Body of pancreas (tissue), 4 donors: ENCODE data around the gene LCP1. TPM values are rescaled to one million over a fixed set of nuclear protein-coding genes. Genes with fewer than 3 reads are reported as not detected.
A peak's percentile ranks its signal among the peaks of the same experiment; 100 is the strongest.

Source experiments
- ATAC-seq: fragments of 150-250 bp; one replicate; pipeline ENCODE4 v1.9.1; 2016
- DNase-seq, 4 donors: peaks; one replicate each; pipeline ENCODE4 v3.0.0-alpha.2; 2019
- H3K27ac ChIP-seq, 4 donors: fragments of 200-600 bp; sonication (generic); 1 replicate in 3 of 4; 2 replicates in 1 of 4; pipeline versions ENCODE4 v1.5.1 to v1.6.1; 2016 to 2019; ENCODE audit warnings: mild to moderate bottlenecking in 1 of 4, mixed read lengths in 1 of 4, moderate library complexity in 1 of 4
- H3K27me3 ChIP-seq, 2 donors: fragments of 200-600 bp; sonication (generic); one replicate each; pipeline ENCODE4 v1.6.0; 2016; ENCODE audit warnings: mild to moderate bottlenecking in 1 of 2
- H3K36me3 ChIP-seq, 2 donors: fragments of 200-600 bp; sonication (generic); replicated peaks in 1 of 2; 2 replicates each; pipeline ENCODE4 v1.5.1; 2016; ENCODE audit warnings: low read depth in 2 of 2; ENCODE audit not compliant: insufficient read depth in 1 of 2
- H3K4me1 ChIP-seq: fragments of 200-600 bp; sonication (generic); one replicate; pipeline ENCODE4 v1.6.0; 2016
- H3K4me3 ChIP-seq, 2 donors: fragments of 200-600 bp; sonication (generic); 1 replicate in 1 of 2; 2 replicates in 1 of 2; pipeline ENCODE4 v1.5.1; 2016 to 2019
- H3K9me3 ChIP-seq, 3 donors: fragments of 200-600 bp; sonication (generic); 1 replicate in 2 of 3; 2 replicates in 1 of 3; pipeline ENCODE4 v1.5.1; 2016
- CTCF ChIP-seq, 7 experiments: fragments of 450-650 bp in 4 of 7; fragments of 200-600 bp in 3 of 7; sonication (generic) in 3 of 7; IDR thresholded peaks; one replicate each; pipeline ENCODE4 v1.5.1; 2016 to 2019; ENCODE audit warnings: antibody characterized with exemption in 7 of 7
- POLR2A ChIP-seq, 3 donors: fragments of 450-650 bp; IDR thresholded peaks; one replicate each; pipeline ENCODE4 v1.6.1; 2016; ENCODE audit warnings: antibody characterized with exemption in 3 of 3, mild to moderate bottlenecking in 2 of 3
- WGBS, 2 donors: methylation state at CpG; one replicate each; pipeline ENCODE4 v1.1.5; 2017; 5-methylcytosine and 5-hydroxymethylcytosine counted together
- intact Hi-C: fragments of 100-400 bp; cut with DNase I; formaldehyde crosslinking; loops from one replicate; pipeline ENCODE4 v1.15.1; 2023
- total RNA-seq, 2 donors: library from RNA; depleted of rRNA; stranded (reverse); fragments of >200 nt; gene quantifications; one replicate each; pipeline ENCODE4 v1.1.0, GENCODE V29; 2016

LCP1 gene
- total RNA-seq, 2 donors from 2014 or later = 6.3 to 16.1 TPM

GRCh38 chr13:46158983-46159382, 23.0 kb downstream of the LCP1 start:
- no peak for TF ChIP-seq CTCF (IDR thresholded peaks at IDR 0.05)
- TF ChIP-seq POLR2A (IDR thresholded peaks at IDR 0.05) = no peak
- WGBS, 2 donors = 75 to 80% methylated on average over 2 of the region's 2 CpGs
- ATAC-seq (no peak), DNase-seq (no peak)
- no peaks in the 10 kb centered on the region for H3K9me3 ChIP-seq
- no peaks in the 10 kb centered on the region for H3K4me1 ChIP-seq
- H3K36me3 ChIP-seq = no peaks in the 10 kb centered on the region
- intact Hi-C loops = no loop called here
- no peaks in the 10 kb centered on the region for H3K27me3 ChIP-seq
- H3K4me3 ChIP-seq = no peak overlapping the region
- H3K27ac ChIP-seq = no peak overlapping the region

- no peak for ATAC-seq
- WGBS, 2 donors = 43 to 52% methylated on average over 2 of the region's 2 CpGs
- no peak overlapping the region for H3K4me3 ChIP-seq
- TF ChIP-seq CTCF (IDR thresholded peaks at IDR 0.05) (no peak), POLR2A (IDR thresholded peaks at IDR 0.05) (no peak)
- H3K4me1 ChIP-seq = no peaks in the 10 kb centered on the region
- no peaks in the 10 kb centered on the region for H3K36me3 ChIP-seq
- H3K27ac ChIP-seq = no peak overlapping the region
- intact Hi-C loops = no loop called here
- no peaks in the 10 kb centered on the region for H3K9me3 ChIP-seq
- no peaks in the 10 kb centered on the region for H3K27me3 ChIP-seq
- DNase-seq = no peak
Observed at GRCh38 chr13:46158222-46158621, 23.8 kb downstream of the LCP1 start.

- H3K9me3 ChIP-seq = no peaks in the 10 kb centered on the region
- WGBS, 2 donors = 27 to 41% methylated on average over 7 of the region's 7 CpGs
- ATAC-seq (no peak), DNase-seq (peak in 1 of 4 donors; percentile 22)
- no peaks in the 10 kb centered on the region for H3K36me3 ChIP-seq
- H3K27ac ChIP-seq = no peak overlapping the region
- H3K27me3 ChIP-seq = no peaks in the 10 kb centered on the region
- no peak for TF ChIP-seq POLR2A (IDR thresholded peaks at IDR 0.05)
- no peak for TF ChIP-seq CTCF (IDR thresholded peaks at IDR 0.05)
- H3K4me1 ChIP-seq = no peaks in the 10 kb centered on the region
- no peak overlapping the region for H3K4me3 ChIP-seq
- intact Hi-C loops = no loop called here
Observed at GRCh38 chr13:46154136-46154801, 27.7 kb downstream of the LCP1 start.

- TF ChIP-seq POLR2A (IDR thresholded peaks at IDR 0.05) = no peak
- no peak for TF ChIP-seq CTCF (IDR thresholded peaks at IDR 0.05)
- H3K4me1 ChIP-seq = no peaks in the 10 kb centered on the region
- no peak for ATAC-seq
- no peaks in the 10 kb centered on the region for H3K9me3 ChIP-seq
- no peak overlapping the region for H3K4me3 ChIP-seq
- intact Hi-C loops = no loop called here
- H3K27me3 ChIP-seq = no peaks in the 10 kb centered on the region
- WGBS, 2 donors = 60 to 76% methylated on average over 6 of the region's 6 CpGs
- DNase-seq = no peak
- no peaks in the 10 kb centered on the region for H3K36me3 ChIP-seq
- H3K27ac ChIP-seq = no peak overlapping the region
Observed at GRCh38 chr13:46152627-46153328, 29.2 kb downstream of the LCP1 start.
